Endothelial cell (in vitro differentiated cells): ENCODE measurements around the gene USP9X. TPM values are rescaled to one million over a fixed set of nuclear protein-coding genes. Genes with fewer than 3 reads are reported as not detected.

Experiments used
- DNase-seq: peaks from one replicate; pipeline ENCODE4 v3.0.0; 2021; ENCODE audit warnings: low spot score
- H3K27ac Mint-ChIP-seq: one replicate; pipeline ENCODE4 v1.8.0; 2021; ENCODE audit warnings: mixed read lengths, inconsistent platforms; ENCODE audit not compliant: unreplicated experiment
- H3K27me3 Mint-ChIP-seq: one replicate; pipeline ENCODE4 v1.8.0; 2021; ENCODE audit warnings: mild to moderate bottlenecking, moderate library complexity, mixed read lengths, inconsistent platforms; ENCODE audit not compliant: unreplicated experiment
- H3K36me3 Mint-ChIP-seq: one replicate; pipeline ENCODE4 v1.8.0; 2021; ENCODE audit warnings: mild to moderate bottlenecking, low read depth, mixed read lengths, inconsistent platforms; ENCODE audit not compliant: unreplicated experiment
- H3K4me1 Mint-ChIP-seq: one replicate; pipeline ENCODE4 v1.8.0; 2021; ENCODE audit warnings: mild to moderate bottlenecking, mixed read lengths, inconsistent platforms; ENCODE audit not compliant: unreplicated experiment
- H3K4me3 Mint-ChIP-seq: one replicate; pipeline ENCODE4 v1.8.0; 2021; ENCODE audit warnings: mild to moderate bottlenecking, mixed read lengths, inconsistent platforms; ENCODE audit not compliant: unreplicated experiment
- H3K9me3 Mint-ChIP-seq: one replicate; pipeline ENCODE4 v1.8.0; 2021; ENCODE audit warnings: mixed read lengths, inconsistent platforms; ENCODE audit not compliant: unreplicated experiment
- total RNA-seq: library from RNA; stranded (reverse); fragmentation: NEBNext Ultra II Directional; extraction: Animal tissue kit (Norgen Biotek cat#: 25700); gene quantifications from one replicate; pipeline ENCODE4 v1.2.1, GENCODE V29; 2021; ENCODE audit not compliant: unreplicated experiment
- TF ChIP-seq, protein P1 (sequence below): fragments of 200-600 bp; sonication (generic); IDR thresholded peaks from one replicate; pipeline ENCODE4 v1.5.0; 2021; ENCODE audit warnings: antibody characterized with exemption; ENCODE audit not compliant: unreplicated experiment

The USP9X gene
- total RNA-seq, 1 donor from 2014 or later = 72.9 TPM

DNA sequence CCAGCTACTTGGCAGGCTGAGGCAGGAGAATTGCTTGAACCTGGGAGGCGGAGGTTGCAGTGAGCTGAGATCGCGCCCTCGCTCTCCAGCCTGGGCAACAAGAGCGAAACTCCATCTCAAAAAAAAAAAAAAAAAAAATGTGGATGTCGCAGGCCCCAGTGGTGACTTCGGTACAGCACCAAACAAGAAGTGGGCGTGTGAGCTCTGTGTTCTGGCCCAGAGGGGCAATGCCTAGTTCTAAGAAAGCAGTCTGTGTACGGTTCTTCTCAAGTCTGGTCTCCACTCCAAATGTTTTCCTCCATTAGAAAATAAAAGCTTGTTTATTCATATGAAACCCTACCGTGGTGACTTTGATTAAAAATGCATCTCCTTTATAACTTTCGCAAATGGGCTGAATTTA, 156.7 kb downstream of the USP9X start:
- Mint-ChIP-seq H3K4me1 (peaks cover 8% of the 10 kb centered on the region), H3K4me3 (no peak overlapping the region), H3K27ac (no peak overlapping the region), H3K27me3 (no peaks in the 10 kb centered on the region), H3K36me3 (no peaks in the 10 kb centered on the region), H3K9me3 (no peaks in the 10 kb centered on the region)
- DNase-seq = no peak
- TF ChIP-seq, protein P1, sequence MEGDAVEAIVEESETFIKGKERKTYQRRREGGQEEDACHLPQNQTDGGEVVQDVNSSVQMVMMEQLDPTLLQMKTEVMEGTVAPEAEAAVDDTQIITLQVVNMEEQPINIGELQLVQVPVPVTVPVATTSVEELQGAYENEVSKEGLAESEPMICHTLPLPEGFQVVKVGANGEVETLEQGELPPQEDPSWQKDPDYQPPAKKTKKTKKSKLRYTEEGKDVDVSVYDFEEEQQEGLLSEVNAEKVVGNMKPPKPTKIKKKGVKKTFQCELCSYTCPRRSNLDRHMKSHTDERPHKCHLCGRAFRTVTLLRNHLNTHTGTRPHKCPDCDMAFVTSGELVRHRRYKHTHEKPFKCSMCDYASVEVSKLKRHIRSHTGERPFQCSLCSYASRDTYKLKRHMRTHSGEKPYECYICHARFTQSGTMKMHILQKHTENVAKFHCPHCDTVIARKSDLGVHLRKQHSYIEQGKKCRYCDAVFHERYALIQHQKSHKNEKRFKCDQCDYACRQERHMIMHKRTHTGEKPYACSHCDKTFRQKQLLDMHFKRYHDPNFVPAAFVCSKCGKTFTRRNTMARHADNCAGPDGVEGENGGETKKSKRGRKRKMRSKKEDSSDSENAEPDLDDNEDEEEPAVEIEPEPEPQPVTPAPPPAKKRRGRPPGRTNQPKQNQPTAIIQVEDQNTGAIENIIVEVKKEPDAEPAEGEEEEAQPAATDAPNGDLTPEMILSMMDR = no peak

DNA sequence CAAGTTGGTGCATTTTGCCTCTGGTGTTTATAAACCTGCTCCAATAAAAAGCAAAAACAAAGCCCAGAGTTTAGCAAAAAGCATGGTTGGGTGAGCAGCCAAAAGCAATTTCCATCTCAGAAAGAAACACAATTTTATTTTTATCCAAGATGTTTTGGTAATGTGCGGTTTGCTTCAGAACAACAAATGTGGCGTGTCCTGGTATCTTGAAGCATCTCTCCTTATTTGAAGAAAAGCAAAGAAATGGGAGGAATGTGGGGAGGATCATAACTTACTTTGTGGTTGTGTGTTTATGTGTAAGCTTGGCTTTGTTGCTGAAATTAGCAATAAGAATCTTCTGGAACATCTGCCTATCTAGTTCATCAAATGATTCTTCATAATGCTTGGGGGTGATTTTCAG, 160.4 kb downstream of the USP9X start:
- TF ChIP-seq, protein P1 = no peak
- no peak for DNase-seq
- Mint-ChIP-seq H3K9me3 (no peaks in the 10 kb centered on the region), H3K27me3 (peaks cover 2% of the 10 kb centered on the region), H3K36me3 (no peaks in the 10 kb centered on the region), H3K4me1 (no peaks in the 10 kb centered on the region), H3K4me3 (no peak overlapping the region), H3K27ac (no peak overlapping the region)

DNA sequence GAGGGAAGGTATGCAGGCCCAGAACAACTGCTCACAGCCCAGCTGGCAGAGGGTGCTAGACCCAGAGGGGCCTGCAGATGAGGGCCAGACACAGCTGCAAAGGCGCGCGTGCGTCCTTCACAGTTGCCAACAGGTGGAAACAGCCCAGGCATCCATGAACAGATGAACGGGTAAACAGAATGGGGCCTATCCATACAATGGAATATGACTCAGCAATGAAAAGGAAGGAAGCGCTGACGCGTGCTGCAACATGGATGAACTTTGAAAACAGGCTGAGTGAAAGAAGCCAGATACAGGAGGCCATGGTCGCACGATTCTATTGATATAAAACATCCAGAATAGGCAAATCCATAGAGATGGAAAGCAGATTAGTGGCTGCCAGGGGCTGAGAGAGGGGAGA, 165.6 kb downstream of the USP9X start:
- H3K27me3 Mint-ChIP-seq = peaks cover 4% of the 10 kb centered on the region
- no peak for DNase-seq

DNA sequence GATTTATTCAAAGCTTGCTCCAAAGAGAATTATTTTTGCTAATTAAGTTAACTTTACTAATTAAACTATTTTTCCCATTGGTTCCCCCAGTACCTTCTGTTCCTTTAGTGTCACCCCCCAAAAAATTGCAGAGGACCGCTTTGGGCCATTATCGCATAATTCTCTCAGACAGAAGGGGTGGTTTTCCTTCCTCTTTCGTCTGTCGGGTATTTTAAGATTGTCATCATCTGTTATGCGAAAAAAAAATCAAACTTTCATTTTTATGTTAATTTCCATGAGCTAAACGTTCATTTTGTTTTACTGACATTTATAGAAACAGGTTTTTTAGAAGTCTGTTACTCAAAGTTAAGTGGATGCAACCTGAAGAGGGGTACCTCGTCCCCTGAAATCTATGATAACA, 172.6 kb downstream of the USP9X start:
- Mint-ChIP-seq H3K4me3 (no peak overlapping the region), H3K27ac (no peak overlapping the region), H3K36me3 (no peaks in the 10 kb centered on the region), H3K27me3 (no peaks in the 10 kb centered on the region), H3K9me3 (no peaks in the 10 kb centered on the region), H3K4me1 (no peaks in the 10 kb centered on the region)
- no peak for DNase-seq
- TF ChIP-seq, protein P1 = no peak

More for the DNA sequence above, 165.6 kb downstream of the USP9X start:
- H3K36me3 Mint-ChIP-seq = no peaks in the 10 kb centered on the region
- TF ChIP-seq, protein P1 = no peak
- no peaks in the 10 kb centered on the region for H3K4me1 Mint-ChIP-seq
- H3K4me3 Mint-ChIP-seq = no peak overlapping the region
- H3K27ac Mint-ChIP-seq = no peak overlapping the region
- no peaks in the 10 kb centered on the region for H3K9me3 Mint-ChIP-seq

DNA sequence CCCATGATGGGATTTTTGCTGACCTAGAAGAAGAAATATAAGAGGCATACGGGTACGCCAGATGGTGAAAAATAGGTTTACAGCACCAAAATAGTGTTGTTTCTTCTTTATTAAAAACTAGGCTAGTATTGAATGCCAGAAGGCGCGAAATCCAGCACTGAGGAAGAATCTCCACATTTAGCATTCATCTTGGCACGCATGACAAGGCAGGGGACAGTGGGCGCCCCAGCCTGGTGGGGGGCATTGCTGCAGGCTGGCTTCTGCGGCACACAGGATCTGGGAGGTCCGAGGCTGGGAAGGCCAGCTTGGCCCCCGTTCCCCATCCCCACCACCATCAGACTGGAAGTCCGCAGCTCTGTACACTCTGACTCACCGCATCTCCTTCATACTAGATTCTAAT, 173.0 kb downstream of the USP9X start:
- no peaks in the 10 kb centered on the region for H3K9me3 Mint-ChIP-seq
- DNase-seq = no peak
- no peaks in the 10 kb centered on the region for H3K4me1 Mint-ChIP-seq
- H3K36me3 Mint-ChIP-seq = no peaks in the 10 kb centered on the region
- H3K4me3 Mint-ChIP-seq = no peak overlapping the region
- H3K27ac Mint-ChIP-seq = no peak overlapping the region
- H3K27me3 Mint-ChIP-seq = no peaks in the 10 kb centered on the region
- TF ChIP-seq, protein P1 = no peak
